Prostate gland (tissue), 2 donors: ENCODE data around the gene PEAK1.

Experiments used
- POLR2A ChIP-seq: fragments of 450-650 bp; IDR thresholded peaks from one replicate; pipeline ENCODE4 v1.6.1; 2016; ENCODE audit warnings: antibody characterized with exemption, mild to moderate bottlenecking
- POLR2AphosphoS5 ChIP-seq: sonication (generic); formaldehyde crosslinking; IDR thresholded peaks from one replicate; pipeline ENCODE4 v1.6.1; 2017; ENCODE audit warnings: antibody characterized with exemption
- TF ChIP-seq, protein P1 (sequence below), 4 experiments: fragments of 200-600 bp in 2 of 4; fragments of 450-650 bp in 2 of 4; sonication (generic) in 2 of 4; IDR thresholded peaks; 1 replicate in 3 of 4; 2 replicates in 1 of 4; pipeline ENCODE4 v1.5.1; 2016 to 2019; ENCODE audit warnings: antibody characterized with exemption in 4 of 4, mild to moderate bottlenecking in 2 of 4, moderate library complexity in 2 of 4

DNA sequence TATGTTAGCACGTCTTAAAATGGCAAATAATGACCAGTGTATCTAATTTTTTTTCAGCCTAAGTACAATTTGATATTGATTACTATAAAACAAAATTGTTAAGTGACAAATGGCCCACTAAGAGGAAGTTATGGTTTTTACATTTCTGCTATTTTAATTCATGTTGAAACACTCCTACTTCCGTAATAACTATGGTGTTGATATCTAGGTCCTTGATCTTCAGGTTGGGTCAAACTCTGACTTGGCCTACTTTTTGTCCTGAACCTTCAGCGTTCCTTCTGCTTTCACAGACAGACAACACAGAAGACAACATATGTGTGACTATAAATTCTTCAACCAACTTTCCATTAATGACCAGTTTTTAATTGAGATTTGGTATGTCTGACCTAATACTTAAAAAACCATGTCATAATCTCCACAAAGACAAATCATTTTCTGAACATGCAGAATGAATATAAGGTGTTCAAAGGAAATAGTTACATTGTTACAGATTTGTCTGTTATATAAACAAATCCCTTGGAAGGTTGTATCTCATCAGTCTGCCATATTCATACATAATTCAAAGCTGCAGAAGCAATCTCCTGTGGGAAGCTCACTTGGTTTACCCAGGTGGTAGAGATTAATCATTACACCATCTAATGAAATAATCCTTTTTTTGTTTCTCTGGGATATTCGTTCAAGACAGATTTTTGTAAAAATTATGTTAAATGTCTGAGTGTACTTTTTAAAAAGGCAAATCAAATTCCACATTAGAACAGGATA is 256.9 kb downstream of the PEAK1 start:
- no peak for TF ChIP-seq POLR2A
- TF ChIP-seq, protein P1, sequence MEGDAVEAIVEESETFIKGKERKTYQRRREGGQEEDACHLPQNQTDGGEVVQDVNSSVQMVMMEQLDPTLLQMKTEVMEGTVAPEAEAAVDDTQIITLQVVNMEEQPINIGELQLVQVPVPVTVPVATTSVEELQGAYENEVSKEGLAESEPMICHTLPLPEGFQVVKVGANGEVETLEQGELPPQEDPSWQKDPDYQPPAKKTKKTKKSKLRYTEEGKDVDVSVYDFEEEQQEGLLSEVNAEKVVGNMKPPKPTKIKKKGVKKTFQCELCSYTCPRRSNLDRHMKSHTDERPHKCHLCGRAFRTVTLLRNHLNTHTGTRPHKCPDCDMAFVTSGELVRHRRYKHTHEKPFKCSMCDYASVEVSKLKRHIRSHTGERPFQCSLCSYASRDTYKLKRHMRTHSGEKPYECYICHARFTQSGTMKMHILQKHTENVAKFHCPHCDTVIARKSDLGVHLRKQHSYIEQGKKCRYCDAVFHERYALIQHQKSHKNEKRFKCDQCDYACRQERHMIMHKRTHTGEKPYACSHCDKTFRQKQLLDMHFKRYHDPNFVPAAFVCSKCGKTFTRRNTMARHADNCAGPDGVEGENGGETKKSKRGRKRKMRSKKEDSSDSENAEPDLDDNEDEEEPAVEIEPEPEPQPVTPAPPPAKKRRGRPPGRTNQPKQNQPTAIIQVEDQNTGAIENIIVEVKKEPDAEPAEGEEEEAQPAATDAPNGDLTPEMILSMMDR (IDR thresholded peaks at IDR 0.05) = no peak
- TF ChIP-seq POLR2AphosphoS5 = no peak
